Kidney (tissue), 14 donors: ENCODE data around the gene TM4SF20. TPM values are rescaled to one million over a fixed set of nuclear protein-coding genes. Genes with fewer than 3 reads are reported as not detected.

Experiments used
- DNase-seq, 5 donors: peaks; one replicate each; pipeline ENCODE4 v3.0.0-alpha.2; 2013 to 2020
- FAIRE-seq: peaks from 2 replicates; lab custom pipeline; 2012; peaks lifted over from hg19 to GRCh38; lab: Jason Lieb, UNC
- H3K27ac ChIP-seq, 2 donors: one replicate each; pipeline ENCODE4 v1.7.0; 2013; ENCODE audit warnings: low read depth in 2 of 2, low read length in 2 of 2, inconsistent platforms in 1 of 2
- H3K27me3 ChIP-seq: one replicate; pipeline ENCODE4 v1.7.1; 2013; ENCODE audit warnings: low read length, inconsistent platforms; ENCODE audit not compliant: control insufficient read depth, insufficient read depth
- H3K36me3 ChIP-seq, 3 donors: one replicate each; pipeline versions ENCODE4 v1.7.0 to v1.7.1; 2013; ENCODE audit warnings: low read length in 3 of 3, control low read depth in 1 of 3, inconsistent platforms in 1 of 3; ENCODE audit not compliant: insufficient read depth in 3 of 3, control insufficient read depth in 2 of 3
- H3K4me1 ChIP-seq, 3 donors: one replicate each; pipeline versions ENCODE4 v1.7.0 to v1.7.1; 2013; ENCODE audit warnings: low read length in 3 of 3, inconsistent platforms in 1 of 3, low read depth in 1 of 3; ENCODE audit not compliant: control insufficient read depth in 2 of 3, insufficient read depth in 2 of 3
- H3K4me3 ChIP-seq, 3 donors: one replicate each; pipeline versions ENCODE4 v1.7.0 to v1.8.1; 2013; ENCODE audit warnings: low read length in 3 of 3, control low read depth in 1 of 3, inconsistent platforms in 1 of 3
- H3K9ac ChIP-seq, 3 donors: one replicate each; pipeline versions ENCODE4 v1.7.0 to v1.7.1; 2013; ENCODE audit warnings: low read length in 3 of 3, control low read depth in 1 of 3, inconsistent platforms in 1 of 3
- H3K9me3 ChIP-seq, 3 donors: one replicate each; pipeline versions ENCODE4 v1.7.0 to v1.7.1; 2013; ENCODE audit warnings: low read length in 3 of 3, control low read depth in 1 of 3, inconsistent platforms in 1 of 3; ENCODE audit not compliant: control insufficient read depth in 2 of 3, insufficient read depth in 1 of 3
- intact Hi-C: fragments of 100-400 bp; cut with DNase I; formaldehyde crosslinking; loops from one replicate; pipeline ENCODE4 v1.11.1; 2022
- polyA plus RNA-seq: library from polyadenylated mRNA; stranded (reverse); fragments of 350-450 nt; fragmentation: Illumina TruSeq; extraction: RNeasy Lipid Tissue Mini Kit (QIAGEN cat#74804); gene quantifications from one replicate; pipeline ENCODE4 v1.2.3, GENCODE V29; 2014; ENCODE audit warnings: low read depth, low replicate concordance; ENCODE audit not compliant: insufficient read depth
- total RNA-seq: library from RNA; stranded (reverse); fragmentation: NEBNext Ultra II Directional; extraction: Animal tissue kit (Norgen Biotek cat#: 25700); gene quantifications from one replicate; pipeline ENCODE4 v1.2.1, GENCODE V29; 2021
- TF ChIP-seq, protein P1 (sequence below): IDR thresholded peaks from 3 replicates; pipeline ENCODE4 v1.5.1; 2012; ENCODE audit warnings: mild to moderate bottlenecking, moderate library complexity, borderline replicate concordance; ENCODE audit not compliant: insufficient read depth; ENCODE audit errors: extremely low read depth
- donor health status: control.
- donor health status: control.
- donor health status: control.
- donor health status: control.
- donor health status: control.
- donor health status: DM: yes; HTN: yes; CAD: no.
- donor health status: Normal renal cell carcinoma (clear cell type).

The TM4SF20 gene
- total and polyA plus RNA-seq, 2 donors from 2014 or later, result not detected

DNA sequence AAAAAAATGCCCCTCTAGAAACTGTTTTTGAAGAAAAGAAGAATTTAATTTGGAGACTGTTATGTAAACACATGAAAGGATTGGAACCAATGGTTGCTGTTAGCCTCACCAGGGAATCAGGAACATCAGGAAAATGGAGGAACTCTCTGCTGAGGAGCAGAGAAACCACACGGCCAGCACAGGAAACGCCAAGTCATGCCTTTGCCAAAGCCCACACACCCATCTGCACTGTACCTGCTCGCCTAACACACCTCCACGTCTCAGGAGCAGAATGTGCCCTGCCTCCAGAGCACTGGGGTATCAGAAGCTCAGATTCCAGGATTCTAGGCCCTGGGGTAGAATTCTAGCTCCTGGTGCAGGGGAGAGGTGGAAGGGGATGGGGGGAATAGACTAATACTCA, 18.5 kb upstream of the TM4SF20 start:
- TF ChIP-seq, protein P1, sequence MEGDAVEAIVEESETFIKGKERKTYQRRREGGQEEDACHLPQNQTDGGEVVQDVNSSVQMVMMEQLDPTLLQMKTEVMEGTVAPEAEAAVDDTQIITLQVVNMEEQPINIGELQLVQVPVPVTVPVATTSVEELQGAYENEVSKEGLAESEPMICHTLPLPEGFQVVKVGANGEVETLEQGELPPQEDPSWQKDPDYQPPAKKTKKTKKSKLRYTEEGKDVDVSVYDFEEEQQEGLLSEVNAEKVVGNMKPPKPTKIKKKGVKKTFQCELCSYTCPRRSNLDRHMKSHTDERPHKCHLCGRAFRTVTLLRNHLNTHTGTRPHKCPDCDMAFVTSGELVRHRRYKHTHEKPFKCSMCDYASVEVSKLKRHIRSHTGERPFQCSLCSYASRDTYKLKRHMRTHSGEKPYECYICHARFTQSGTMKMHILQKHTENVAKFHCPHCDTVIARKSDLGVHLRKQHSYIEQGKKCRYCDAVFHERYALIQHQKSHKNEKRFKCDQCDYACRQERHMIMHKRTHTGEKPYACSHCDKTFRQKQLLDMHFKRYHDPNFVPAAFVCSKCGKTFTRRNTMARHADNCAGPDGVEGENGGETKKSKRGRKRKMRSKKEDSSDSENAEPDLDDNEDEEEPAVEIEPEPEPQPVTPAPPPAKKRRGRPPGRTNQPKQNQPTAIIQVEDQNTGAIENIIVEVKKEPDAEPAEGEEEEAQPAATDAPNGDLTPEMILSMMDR, result no peak
- DNase-seq, result no peak
- FAIRE-seq, result no peak
- intact Hi-C loops, result no loop called here
- H3K36me3 ChIP-seq, result no peaks in the 10 kb centered on the region
- H3K9me3 ChIP-seq, result no peaks in the 10 kb centered on the region
- H3K4me1 ChIP-seq, result no peaks in the 10 kb centered on the region
- H3K4me3 ChIP-seq, result no peak overlapping the region
- H3K9ac ChIP-seq, result no peak overlapping the region
- H3K27me3 ChIP-seq, result no peaks in the 10 kb centered on the region
- no peak overlapping the region for H3K27ac ChIP-seq

DNA sequence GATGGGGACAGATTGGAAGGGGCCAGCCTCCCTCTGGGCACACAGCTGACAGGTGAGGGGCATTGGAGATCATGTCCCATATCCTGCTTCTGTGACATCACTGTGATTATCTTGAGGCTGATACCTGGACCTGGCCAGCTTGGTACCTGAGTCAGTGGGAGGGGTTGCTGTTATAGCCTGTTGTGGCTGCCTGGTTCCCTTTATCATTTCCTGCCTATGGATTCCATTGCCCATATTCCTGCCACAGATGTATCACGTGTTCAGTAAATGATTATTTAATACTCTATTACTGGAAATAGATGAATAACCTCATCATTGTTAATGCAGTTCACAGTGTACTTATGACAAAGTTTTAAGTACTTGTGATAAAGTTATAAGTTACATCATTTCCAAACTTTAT, 16.4 kb upstream of the TM4SF20 start:
- intact Hi-C loops, result no loop called here

DNA sequence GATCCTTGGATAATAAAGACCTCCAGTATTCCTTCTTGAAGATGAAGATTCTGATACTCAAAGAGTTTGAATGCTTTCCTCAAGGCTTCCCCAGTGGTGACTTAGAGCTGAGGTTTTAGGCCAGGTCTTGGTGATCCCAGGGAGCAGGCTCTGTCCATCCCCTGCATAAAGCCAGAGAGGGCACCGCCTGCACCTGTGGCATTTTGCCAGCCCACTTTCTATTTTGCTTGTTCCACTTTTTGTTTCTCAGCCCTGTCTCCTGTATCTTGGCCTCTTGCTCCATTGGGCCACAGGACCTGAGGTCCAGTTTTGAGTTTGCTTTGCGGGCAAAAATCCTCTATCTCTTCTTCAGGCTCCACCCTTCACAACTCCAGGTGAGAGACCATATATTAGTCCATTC, 15.3 kb upstream of the TM4SF20 start:
- TF ChIP-seq, protein P1, result no peak

More for the DNA sequence above, 16.4 kb upstream of the TM4SF20 start:
- FAIRE-seq (no peak), DNase-seq (no peak)
- H3K9ac ChIP-seq, result no peak overlapping the region
- H3K27ac ChIP-seq, result no peak overlapping the region
- H3K9me3 ChIP-seq, result no peaks in the 10 kb centered on the region
- no peak overlapping the region for H3K4me3 ChIP-seq
- TF ChIP-seq, protein P1, result no peak
- H3K4me1 ChIP-seq, result no peaks in the 10 kb centered on the region
- H3K27me3 ChIP-seq, result no peaks in the 10 kb centered on the region
- H3K36me3 ChIP-seq, result no peaks in the 10 kb centered on the region

More for the DNA sequence above, 15.3 kb upstream of the TM4SF20 start:
- FAIRE-seq (no peak), DNase-seq (no peak)
- no peaks in the 10 kb centered on the region for H3K9me3 ChIP-seq
- H3K9ac ChIP-seq, result no peak overlapping the region
- H3K36me3 ChIP-seq, result no peaks in the 10 kb centered on the region
- no peak overlapping the region for H3K4me3 ChIP-seq
- intact Hi-C loops, result no loop called here
- H3K27ac ChIP-seq, result no peak overlapping the region
- no peaks in the 10 kb centered on the region for H3K4me1 ChIP-seq
- H3K27me3 ChIP-seq, result no peaks in the 10 kb centered on the region
